ENCODE measurements around the gene UBE2L6.
"Not testable (repeated sequence)": the region's sequence is repeated elsewhere in the genome, so short reads cannot be mapped to it uniquely, and the experiment has no call there.

UBE2L6 gene

DNA sequence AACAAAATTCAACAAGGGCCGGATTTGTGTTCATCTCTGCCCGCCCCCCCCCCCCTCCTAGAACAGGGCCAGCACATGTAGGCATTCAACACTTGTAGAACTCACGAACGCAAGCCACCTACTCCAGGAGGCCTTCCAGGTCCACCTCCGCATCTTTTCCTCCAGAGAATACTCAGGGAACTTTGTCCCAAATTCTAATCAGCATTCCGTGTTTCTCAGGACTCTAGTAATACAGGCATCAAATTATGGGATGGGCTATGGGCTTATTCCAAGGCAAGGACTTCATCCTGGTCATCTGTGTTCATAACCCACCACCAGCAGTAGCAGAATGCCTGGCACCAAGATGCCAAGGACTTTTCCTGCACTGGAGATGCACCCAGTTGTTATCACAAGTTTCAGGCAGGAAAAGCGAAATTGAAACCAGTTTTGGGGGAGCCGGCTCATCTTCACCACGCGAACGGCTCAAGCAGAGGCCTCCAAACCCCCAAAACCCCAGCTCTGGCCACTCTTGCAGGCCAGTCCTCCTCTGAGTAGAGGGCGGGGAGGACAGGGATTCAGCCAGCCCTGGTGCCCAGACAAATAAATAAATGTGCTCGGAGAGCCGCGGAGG, 462 bp downstream of the UBE2L6 start:
- peak; percentile 8 to 14 for DNase-seq (ENCODE audit: low read depth in 2 of 2, low spot score in 1 of 2)

GRCh38 chr11:57566005-57566904, 1.2 kb downstream of the UBE2L6 start:
- DNase-seq (ENCODE audit: low read depth in 2 of 2, low spot score in 1 of 2): peak in 1 of 2 donors; percentile 13

GRCh38 chr11:57562596-57562995, 4.9 kb downstream of the UBE2L6 start:
- DNase-seq (ENCODE audit: low read depth in 2 of 2, low spot score in 1 of 2): no peak

GRCh38 chr11:57560146-57560545, 7.3 kb downstream of the UBE2L6 start:
- no peak for DNase-seq (ENCODE audit: low read depth in 2 of 2, low spot score in 1 of 2)

GRCh38 chr11:57556041-57556440, 11.4 kb downstream of the UBE2L6 start:
- DNase-seq (ENCODE audit: low read depth in 2 of 2, low spot score in 1 of 2): no peak

GRCh38 chr11:57555393-57555792, 12.1 kb downstream of the UBE2L6 start:
- DNase-seq (ENCODE audit: low read depth in 2 of 2, low spot score in 1 of 2): no peak

DNA sequence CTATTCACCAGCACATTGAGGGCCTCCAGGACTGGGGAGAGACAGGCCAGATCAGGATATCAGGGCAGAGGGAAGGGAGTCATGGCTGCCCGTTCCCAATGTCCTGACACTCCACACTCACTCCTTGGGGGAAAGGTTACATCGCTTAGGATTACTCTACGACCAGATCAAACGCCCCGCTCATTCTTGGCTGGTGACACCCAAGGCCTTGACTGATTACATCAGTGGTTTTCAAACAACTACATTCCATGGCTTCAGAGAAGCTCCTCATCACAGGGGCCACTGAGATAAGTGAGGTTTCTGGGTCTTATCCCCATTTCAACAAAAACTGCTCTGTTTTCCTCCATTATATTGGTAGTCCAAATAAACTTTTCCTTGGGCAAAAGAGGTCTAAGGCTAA, 15.0 kb downstream of the UBE2L6 start:
- no peak for DNase-seq (ENCODE audit: low read depth in 2 of 2, low spot score in 1 of 2)

DNA sequence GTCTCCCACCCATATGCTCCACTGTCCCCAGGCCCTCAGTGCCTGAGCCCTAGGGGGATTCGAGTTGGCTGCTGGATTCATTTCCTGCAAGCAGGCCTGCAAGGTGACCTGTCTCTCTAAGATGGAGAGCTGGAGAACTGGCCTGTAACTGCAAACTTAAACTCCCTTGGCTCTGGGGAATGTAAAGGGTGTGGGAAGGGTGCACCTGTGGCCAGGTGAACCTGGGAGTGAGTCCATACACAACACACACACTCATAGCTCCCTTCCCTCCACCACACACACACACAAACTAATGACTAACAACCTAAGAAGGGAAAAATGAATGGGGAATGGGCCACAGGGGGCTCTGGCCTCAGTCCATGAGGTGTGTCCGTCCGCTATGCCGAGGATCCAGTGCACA, 15.5 kb downstream of the UBE2L6 start:
- DNase-seq (ENCODE audit: low read depth in 2 of 2, low spot score in 1 of 2): no peak

GRCh38 chr11:57549983-57550382, 17.5 kb downstream of the UBE2L6 start:
- no peak for DNase-seq (ENCODE audit: low read depth in 2 of 2, low spot score in 1 of 2)

- DNase-seq (ENCODE audit: low read depth in 2 of 2, low spot score in 1 of 2): no peak
Measured at GRCh38 chr11:57547854-57548377, 19.6 kb downstream of the UBE2L6 start.

DNA sequence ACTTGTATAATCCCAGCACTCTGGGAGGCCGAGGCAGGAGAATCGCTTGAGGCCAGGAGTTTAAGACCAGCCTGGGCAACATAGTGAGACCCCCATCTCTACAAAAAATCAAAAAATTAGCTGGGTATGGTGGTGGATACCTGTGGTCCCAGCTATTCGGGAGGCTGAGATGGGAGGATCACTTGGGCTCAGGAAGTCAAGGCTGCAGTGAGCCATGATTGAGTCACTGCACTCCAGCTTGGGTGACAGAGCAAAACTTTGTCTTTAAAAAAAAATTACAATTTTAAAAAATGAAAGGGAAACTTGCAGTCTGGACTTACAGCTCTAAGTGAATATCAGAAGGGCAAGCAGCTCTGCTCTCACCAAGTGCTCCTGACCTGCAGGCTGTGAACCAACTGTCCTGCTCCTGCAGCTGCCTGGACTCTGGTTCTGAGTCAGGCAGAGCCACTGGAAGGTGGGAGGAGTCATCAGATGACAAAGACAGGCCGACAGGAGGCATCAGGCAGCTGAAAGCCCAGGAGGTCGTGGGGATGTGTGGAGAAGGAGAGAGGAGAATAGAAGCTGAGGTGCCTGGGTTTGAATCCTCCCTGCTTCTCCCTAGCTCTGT, 20.5 kb downstream of the UBE2L6 start:
- no peak for DNase-seq (ENCODE audit: low read depth in 2 of 2, low spot score in 1 of 2)

DNA sequence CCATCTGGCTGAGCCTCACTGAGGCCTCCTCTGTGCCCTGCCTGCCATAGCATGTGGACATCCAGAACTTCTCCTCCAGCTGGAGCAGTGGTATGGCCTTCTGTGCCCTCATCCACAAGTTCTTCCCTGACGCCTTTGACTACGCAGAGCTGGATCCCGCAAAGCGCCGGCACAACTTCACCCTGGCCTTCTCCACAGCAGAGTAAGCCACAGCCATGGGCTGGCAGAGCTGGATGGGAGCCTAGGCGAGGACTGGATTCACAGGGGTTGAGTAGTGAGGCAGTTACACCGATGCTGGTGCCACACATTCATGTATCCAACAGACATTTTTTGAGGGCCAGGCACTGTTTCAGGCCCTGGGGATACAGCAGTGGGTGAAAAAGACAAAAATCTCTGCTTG, 21.0 kb downstream of the UBE2L6 start:
- DNase-seq (ENCODE audit: low read depth in 2 of 2, low spot score in 1 of 2): no peak

- no peak for DNase-seq (ENCODE audit: low read depth in 2 of 2, low spot score in 1 of 2)
Measured at GRCh38 chr11:57545883-57546282, 21.6 kb downstream of the UBE2L6 start.

DNA sequence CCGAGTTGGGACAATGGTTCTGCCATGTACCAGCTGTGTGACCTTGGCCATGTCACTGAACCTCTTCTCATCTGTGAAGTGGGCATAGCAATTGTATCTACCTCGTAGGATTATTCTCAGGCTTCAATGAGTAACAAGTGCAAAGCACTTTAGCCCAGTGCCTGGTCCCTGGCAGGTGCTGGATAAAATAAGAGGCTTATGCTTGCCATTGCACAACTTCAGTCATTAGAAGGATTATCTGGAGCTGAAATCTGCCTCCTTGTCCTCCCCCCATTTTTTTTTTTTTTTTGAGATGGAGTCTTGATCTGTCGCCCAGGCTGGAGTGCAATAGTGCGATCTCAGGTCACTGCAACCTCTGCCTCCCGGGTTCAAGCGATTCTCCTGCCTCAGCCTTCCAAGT, 22.9 kb downstream of the UBE2L6 start:
- DNase-seq (ENCODE audit: low read depth in 2 of 2, low spot score in 1 of 2): no peak

- no peak for DNase-seq (ENCODE audit: low read depth in 2 of 2, low spot score in 1 of 2)
Measured at GRCh38 chr11:57543593-57543992, 23.9 kb downstream of the UBE2L6 start.

- DNase-seq (ENCODE audit: low read depth in 2 of 2, low spot score in 1 of 2): no peak
Measured at GRCh38 chr11:57542582-57542981, 24.9 kb downstream of the UBE2L6 start.

- no peak for DNase-seq (ENCODE audit: low read depth in 2 of 2, low spot score in 1 of 2)
Measured at GRCh38 chr11:57541169-57541568, 26.3 kb downstream of the UBE2L6 start.

- DNase-seq (ENCODE audit: low read depth in 2 of 2, low spot score in 1 of 2): no peak
Measured at GRCh38 chr11:57539342-57539741, 28.1 kb downstream of the UBE2L6 start.

DNA sequence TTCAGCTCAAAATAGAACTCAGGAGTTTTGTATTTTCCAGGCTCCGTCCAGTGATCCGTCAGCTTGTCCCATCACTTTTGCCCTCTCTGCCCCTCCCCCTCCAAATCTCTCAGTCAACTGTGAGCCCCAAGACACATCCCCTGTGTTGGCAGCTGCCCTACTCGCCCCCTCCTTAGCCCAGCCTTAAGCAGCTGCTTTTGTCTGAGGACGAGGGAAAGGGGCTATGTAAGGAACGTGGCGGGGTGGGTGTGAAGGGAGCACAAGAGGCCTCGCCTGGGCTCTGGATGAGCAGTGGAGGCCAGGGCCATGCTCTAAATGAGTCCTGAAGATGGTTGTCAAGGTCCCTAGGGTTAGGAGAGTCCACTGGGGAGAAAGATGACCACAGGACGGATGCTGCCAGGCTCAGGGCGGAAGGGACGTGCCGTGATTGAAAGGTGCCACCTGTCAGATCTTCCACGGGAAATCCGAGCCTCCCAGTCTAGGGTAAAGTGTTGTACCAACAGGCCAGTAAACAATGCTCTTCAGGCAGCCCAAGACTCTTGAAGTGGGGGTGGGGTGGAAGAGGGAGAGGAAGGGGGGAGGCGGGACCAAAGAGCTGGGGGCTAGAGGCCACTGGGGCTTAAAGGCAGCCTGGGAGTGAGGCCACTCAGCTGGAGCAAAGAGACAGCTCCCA, 30.4 kb downstream of the UBE2L6 start, which contains the start of gene SMTNL1:
Gene SMTNL1, plus strand, starts transcription at position 649 of the 673 bp plus-strand sequence. CDS start 5,048 bp downstream, outside the sequence.
- DNase-seq (ENCODE audit: low read depth in 2 of 2, low spot score in 1 of 2): no peak

GRCh38 chr11:57534449-57534848, 33.0 kb downstream of the UBE2L6 start:
- not testable (repeated sequence) for DNase-seq (ENCODE audit: low read depth in 2 of 2, low spot score in 1 of 2)

Measured in stimulated activated CD8-positive, alpha-beta memory T cell treated with anti-CD3 and anti-CD28 coated beads, Interleukin-4, amount 100 ng/mL, for 4 hours (primary cell).